ENCODE measurements around the gene SRPK2.
A peak's percentile ranks its signal among the peaks of the same experiment; 100 is the strongest.

DNA sequence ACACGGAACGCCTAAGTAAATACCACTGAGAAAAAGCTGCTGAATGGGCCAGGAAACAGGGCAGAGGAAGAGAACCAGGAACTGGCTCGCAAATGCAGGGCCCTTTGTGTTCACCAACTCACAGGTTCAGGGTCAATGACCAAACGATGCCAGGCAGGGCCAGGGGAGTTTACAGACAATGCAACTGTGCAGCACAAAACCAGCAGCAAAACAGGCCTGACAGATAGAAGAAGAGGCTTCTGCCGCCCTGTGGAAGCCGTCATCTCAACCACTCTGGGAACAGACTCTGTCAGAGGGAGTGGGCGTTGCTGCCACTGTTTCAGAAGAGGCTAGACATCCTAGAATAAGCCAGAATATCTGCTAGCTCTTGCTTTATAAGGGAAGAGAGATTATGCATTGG lies 256.8 kb downstream of the SRPK2 start:
- TF ChIP-seq MAX (IDR thresholded peaks at IDR 0.05) (peak; percentile 95), GABPA (IDR thresholded peaks at IDR 0.05 in 1 of 2, conservative IDR thresholded peaks at IDR 0.05 in 1 of 2) (no peak), CTCF (IDR thresholded peaks at IDR 0.05; ENCODE audit: low read depth, low read length, missing input control) (no peak), HNF4A (conservative IDR thresholded peaks at IDR 0.05) (peak; percentile 54 to 72), TAF1 (conservative IDR thresholded peaks at IDR 0.05) (no peak), YY1 (IDR thresholded peaks at IDR 0.05) (peak; percentile 67), SP1 (IDR thresholded peaks at IDR 0.05) (peak; percentile 56)
